ENCODE measurements around the gene IGSF8. TPM values are rescaled to one million over a fixed set of nuclear protein-coding genes. Genes with fewer than 3 reads are reported as not detected.

IGSF8 gene
- total RNA-seq, 2 donors from 2014 or later: 18.8 to 22.1 TPM

GRCh38 chr1:160094806-160095205 is 3.6 kb downstream of the IGSF8 start:
- ATAC-seq: no peak
- no peak for DNase-seq
- intact Hi-C loops (cut with DNase I): loop anchor here (5.0 to 10.0 kb wide), 2 partner anchors 160 to 247 kb away; partner anchors contain the start of genes COPA (in 1 of the 2) and NCSTN (in 1 of the 2)

GRCh38 chr1:160094291-160094625 is 4.2 kb downstream of the IGSF8 start:
- intact Hi-C loops (cut with DNase I): loop anchor here in 1 of 2 donors (10.0 kb wide), 1 partner anchor 161 kb away; no protein-coding TSS in a partner anchor
- ATAC-seq (no peak), DNase-seq (no peak)

- DNase-seq (no peak), ATAC-seq (no peak)
- intact Hi-C loops (cut with DNase I): loop anchor here in 1 of 2 donors (10.0 kb wide), 1 partner anchor 161 kb away; no protein-coding TSS in a partner anchor
Measured at GRCh38 chr1:160093624-160094290, 4.7 kb downstream of the IGSF8 start.

- intact Hi-C loops (cut with DNase I): loop anchor here in 1 of 2 donors (10.0 kb wide), 1 partner anchor 162 kb away; no protein-coding TSS in a partner anchor
- no peak for DNase-seq
Measured at GRCh38 chr1:160093069-160093395, 5.4 kb downstream of the IGSF8 start.

DNA sequence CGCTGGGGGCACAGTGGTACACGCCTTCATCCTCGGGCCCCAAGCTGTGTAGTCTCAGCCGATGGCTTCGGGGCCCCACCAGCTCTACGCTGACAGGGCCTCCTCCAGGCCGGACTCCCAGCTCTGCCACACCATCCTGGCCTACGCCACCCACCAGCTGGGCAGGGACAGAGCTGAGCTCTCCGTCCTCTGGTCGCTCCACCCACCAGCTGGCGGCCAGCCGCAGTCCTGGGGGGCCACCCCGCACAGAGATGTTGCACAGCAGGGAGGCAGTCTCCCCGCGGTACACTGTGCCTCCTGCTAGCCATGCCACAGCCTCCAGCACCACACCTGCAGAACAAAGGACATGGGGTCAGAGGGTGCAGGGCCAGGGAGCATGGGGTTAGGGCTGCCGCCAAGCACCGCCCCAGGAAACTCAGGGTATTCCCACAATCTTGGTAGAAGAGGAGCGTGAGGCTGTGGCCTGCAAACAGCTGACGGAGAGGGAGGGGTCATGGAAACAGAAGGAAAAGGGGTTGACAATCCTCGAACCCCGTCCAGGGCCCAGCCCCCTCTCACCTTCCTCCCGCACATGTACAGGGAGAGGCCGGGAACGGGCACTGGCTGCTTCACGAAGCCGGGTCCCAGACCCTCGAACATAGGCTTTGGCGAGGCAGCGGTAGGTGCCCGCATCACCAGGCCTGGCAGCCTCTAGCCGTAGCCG is 5.9 kb downstream of the IGSF8 start:
- no peak for DNase-seq
- ATAC-seq: no peak
- intact Hi-C loops (cut with DNase I): loop anchor here in 1 of 2 donors (10.0 kb wide), 1 partner anchor 162 kb away; no protein-coding TSS in a partner anchor

More at GRCh38 chr1:160093069-160093395, 5.4 kb downstream of the IGSF8 start:
- ATAC-seq: no peak

GRCh38 chr1:160091666-160092223 is 6.7 kb downstream of the IGSF8 start:
- ATAC-seq (no peak), DNase-seq (no peak)
- intact Hi-C loops (cut with DNase I): loop anchor here in 1 of 2 donors (10.0 kb wide), 1 partner anchor 163 kb away; no protein-coding TSS in a partner anchor

DNA sequence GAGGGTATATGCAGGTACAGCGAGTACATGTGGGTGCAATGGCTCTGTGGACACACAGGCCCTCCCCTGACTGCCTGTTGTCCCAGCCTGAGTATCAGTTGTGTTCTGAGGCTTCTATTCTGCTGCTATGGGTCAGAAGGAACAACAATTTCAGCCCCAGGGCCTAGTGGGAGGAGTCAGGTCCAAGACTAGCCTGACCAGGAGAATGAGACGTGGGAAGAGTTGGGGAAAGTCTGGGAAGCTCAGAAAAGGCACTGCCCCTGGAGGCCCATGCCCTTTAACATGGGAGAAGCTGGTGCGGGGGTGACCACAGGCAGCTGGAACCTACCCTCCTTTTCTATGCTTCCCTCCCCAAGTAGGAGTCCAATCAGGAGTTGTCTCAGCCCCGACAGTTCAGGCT is 7.7 kb downstream of the IGSF8 start:
- no peak for ATAC-seq
- intact Hi-C loops (cut with DNase I): loop anchor here in 1 of 2 donors (10.0 kb wide), 1 partner anchor 164 kb away; no protein-coding TSS in a partner anchor
- no peak for DNase-seq

DNA sequence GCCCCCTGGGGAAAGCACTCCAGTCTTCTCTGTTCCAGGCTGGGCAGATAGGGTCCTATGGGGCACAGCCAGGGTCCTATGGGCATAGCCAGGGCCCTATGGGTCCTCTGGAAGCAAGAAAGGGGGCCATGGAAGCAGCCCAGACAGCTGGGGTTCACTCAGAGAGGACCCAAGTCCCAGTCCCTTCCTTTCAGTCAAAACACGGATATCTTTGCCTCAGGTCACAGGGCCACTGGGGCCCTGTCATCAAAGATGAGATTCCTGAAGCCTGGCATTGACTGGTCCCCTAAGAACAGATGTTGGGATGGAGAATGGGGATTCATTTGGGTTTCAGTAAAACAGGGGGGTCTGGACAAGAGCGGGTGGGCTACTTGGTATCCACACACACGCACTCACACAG is 8.5 kb downstream of the IGSF8 start:
- intact Hi-C loops (cut with DNase I): loop anchor here (5.0 to 10.0 kb wide), 3 partner anchors 165 to 285 kb away; no protein-coding TSS in a partner anchor
- ATAC-seq: no peak
- DNase-seq: no peak

- intact Hi-C loops (cut with DNase I): loop anchor here (5.0 to 10.0 kb wide), 2 partner anchors 205 to 288 kb away; no protein-coding TSS in a partner anchor
- ATAC-seq (no peak), DNase-seq (no peak)
Measured at GRCh38 chr1:160087118-160087662, 11.2 kb downstream of the IGSF8 start.

- peak; percentile 6 to 36 for ATAC-seq
- intact Hi-C loops (cut with DNase I): loop anchor here (5.0 to 10.0 kb wide), 2 partner anchors 206 to 288 kb away; no protein-coding TSS in a partner anchor
- DNase-seq: no peak
Measured at GRCh38 chr1:160086456-160086892, 11.9 kb downstream of the IGSF8 start.

DNA sequence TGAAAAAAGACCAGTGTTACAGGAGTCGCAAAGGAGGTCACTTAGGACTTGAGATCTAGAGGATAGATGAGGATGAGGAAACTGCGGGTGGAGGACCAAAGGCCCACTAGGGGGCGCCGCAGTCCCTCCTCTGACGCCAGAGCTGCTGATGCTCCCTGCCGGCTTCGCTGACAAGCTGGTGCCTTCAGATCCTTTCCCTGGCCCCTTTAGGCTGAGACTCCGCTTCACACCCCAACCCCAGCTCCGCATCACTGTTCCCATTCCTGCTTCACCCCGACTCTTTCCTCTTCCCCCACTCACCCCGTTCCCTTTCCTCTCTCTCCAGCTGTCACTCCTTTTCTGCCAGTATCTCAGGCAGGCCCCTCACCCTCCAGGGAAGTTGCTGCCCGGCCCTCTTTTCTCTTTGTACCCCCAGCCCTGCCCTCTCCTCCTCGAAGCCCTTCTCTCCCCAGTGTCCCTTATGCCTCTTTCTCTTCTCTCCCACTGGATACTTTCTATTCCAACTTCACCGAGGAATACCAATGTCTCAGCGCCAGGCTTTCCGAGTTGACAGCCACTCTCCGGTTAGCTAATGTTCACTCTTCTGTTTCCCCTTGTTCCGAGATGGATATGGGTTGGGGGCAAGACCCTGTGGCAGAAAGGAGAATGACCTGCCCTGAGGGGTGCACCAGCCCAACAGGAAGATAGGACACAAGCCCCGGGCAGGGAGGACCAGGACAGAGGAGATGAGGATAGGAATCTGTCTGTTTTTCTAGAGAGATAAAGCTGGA is 12.5 kb downstream of the IGSF8 start:
- DNase-seq (peak; percentile 83), ATAC-seq (peak; percentile 63 to 73)
- intact Hi-C loops (cut with DNase I): loop anchor here (5.0 to 10.0 kb wide), 2 partner anchors 206 to 289 kb away; no protein-coding TSS in a partner anchor

GRCh38 chr1:160084771-160085321 is 13.6 kb downstream of the IGSF8 start:
- intact Hi-C loops (cut with DNase I): loop anchor here (5.0 to 10.0 kb wide), 2 partner anchors 207 to 290 kb away; no protein-coding TSS in a partner anchor
- ATAC-seq (no peak), DNase-seq (no peak)

DNA sequence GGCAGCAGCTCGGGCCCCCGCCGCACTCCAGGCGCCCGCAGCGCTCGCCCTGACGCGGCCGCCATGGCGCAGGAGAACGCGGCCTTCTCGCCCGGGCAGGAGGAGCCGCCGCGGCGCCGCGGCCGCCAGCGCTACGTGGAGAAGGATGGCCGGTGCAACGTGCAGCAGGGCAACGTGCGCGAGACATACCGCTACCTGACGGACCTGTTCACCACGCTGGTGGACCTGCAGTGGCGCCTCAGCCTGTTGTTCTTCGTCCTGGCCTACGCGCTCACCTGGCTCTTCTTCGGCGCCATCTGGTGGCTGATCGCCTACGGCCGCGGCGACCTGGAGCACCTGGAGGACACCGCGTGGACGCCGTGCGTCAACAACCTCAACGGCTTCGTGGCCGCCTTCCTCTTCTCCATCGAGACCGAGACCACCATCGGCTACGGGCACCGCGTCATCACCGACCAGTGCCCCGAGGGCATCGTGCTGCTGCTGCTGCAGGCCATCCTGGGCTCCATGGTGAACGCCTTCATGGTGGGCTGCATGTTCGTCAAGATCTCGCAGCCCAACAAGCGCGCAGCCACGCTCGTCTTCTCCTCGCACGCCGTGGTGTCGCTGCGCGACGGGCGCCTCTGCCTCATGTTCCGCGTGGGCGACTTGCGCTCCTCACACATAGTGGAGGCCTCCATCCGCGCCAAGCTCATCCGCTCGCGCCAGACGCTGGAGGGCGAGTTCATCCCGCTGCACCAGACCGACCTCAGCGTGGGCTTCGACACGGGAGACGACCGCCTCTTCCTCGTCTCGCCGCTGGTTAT is 14.2 kb downstream of the IGSF8 start:
- DNase-seq (peak; percentile 61), ATAC-seq (peak; percentile 42 to 67)
- intact Hi-C loops (cut with DNase I): loop anchor here in 1 of 2 donors (10.0 kb wide), 1 partner anchor 291 kb away; no protein-coding TSS in a partner anchor

- ATAC-seq: no peak
- DNase-seq: no peak
- intact Hi-C loops (cut with DNase I): loop anchor here (1.0 to 10.0 kb wide), 2 partner anchors 35 to 292 kb away; no protein-coding TSS in a partner anchor
Measured at GRCh38 chr1:160082926-160083325, 15.5 kb downstream of the IGSF8 start.

DNA sequence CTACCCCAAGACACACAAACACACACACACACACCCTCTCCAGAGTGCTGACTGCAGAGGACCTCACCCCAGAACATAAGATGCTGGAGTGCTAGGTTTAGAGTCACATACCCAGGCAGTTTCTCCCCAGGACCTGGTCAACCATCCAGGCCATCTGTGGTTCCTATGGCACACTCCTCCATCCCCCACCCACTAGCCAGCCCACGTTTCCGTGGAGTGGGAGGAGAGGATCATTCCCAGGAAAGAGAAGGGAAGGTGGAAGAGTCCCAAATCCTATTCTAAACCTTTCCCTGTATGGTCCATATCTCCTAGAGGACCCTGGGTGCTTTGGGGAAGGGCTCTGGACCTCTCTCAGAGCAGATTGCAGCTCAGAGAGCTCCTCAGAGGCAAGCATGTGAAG is 15.9 kb downstream of the IGSF8 start:
- ATAC-seq (no peak), DNase-seq (no peak)
- intact Hi-C loops (cut with DNase I): loop anchor here (1.0 to 10.0 kb wide), 2 partner anchors 34 to 292 kb away; no protein-coding TSS in a partner anchor

- no peak for DNase-seq
- intact Hi-C loops (cut with DNase I): loop anchor here in 1 of 2 donors (10.0 kb wide), 1 partner anchor 293 kb away; no protein-coding TSS in a partner anchor
Measured at GRCh38 chr1:160081261-160081936, 17.0 kb downstream of the IGSF8 start, which contains the start of gene KCNJ9. TSS of gene KCNJ9 (plus strand) at chr1:160081538. CDS start at chr1:160084031, 2,493 bp downstream.

More at GRCh38 chr1:160081261-160081936, 17.0 kb downstream of the IGSF8 start, which contains the start of gene KCNJ9:
- ATAC-seq: no peak

Measured in left cardiac atrium (tissue), 4 donors.